Loucy (cell line): Measurements from ENCODE around the gene PTPRK.

Experiments
- CTCF ChIP-seq: fragments of 200-600 bp; sonication (generic); conservative IDR thresholded peaks from 2 replicates; pipeline ENCODE4 v1.5.1; 2014; ENCODE audit warnings: mild to moderate bottlenecking, antibody characterized with exemption, low read length
- EZH2phosphoT487 ChIP-seq: fragments of 200-600 bp; IDR thresholded peaks from 2 replicates; pipeline ENCODE4 v1.6.1; 2018; ENCODE audit warnings: antibody characterized with exemption, mild to moderate bottlenecking, moderate library complexity, borderline replicate concordance

GRCh38 chr6:128033156-128033555 is 487.2 kb downstream of the PTPRK start:
- TF ChIP-seq CTCF: no peak
- no peak for TF ChIP-seq EZH2phosphoT487
